Measurements from ENCODE around the gene ATP5MK. TPM values are rescaled to one million over a fixed set of nuclear protein-coding genes. Genes with fewer than 3 reads are reported as not detected.
"Not testable (repeated sequence)": the region's sequence is repeated elsewhere in the genome, so short reads cannot be mapped to it uniquely, and the experiment has no call there.

The ATP5MK gene
- polyA plus RNA-seq (2013, experiment 1 of 2; ENCODE audit: insufficient read length): 206 TPM
- polyA plus RNA-seq (2013, experiment 2 of 2; ENCODE audit: insufficient read length): 211 TPM

- peak; percentile 97 for DNase-seq
These were observed at the start of gene ATP5MK, which contains the start of gene PDCD11 for GRCh38 chr10:103396067-103396788. TSS of gene ATP5MK (minus strand) at chr10:103396475. CDS start at chr10:103392457, 4,018 bp downstream. TSS of gene PDCD11 (plus strand) at chr10:103396626. CDS start at chr10:103398427, 1,801 bp downstream.

GRCh38 chr10:103445366-103445765, 49.1 kb upstream of the ATP5MK start:
- DNase-seq: no peak

GRCh38 chr10:103444478-103444877, 48.2 kb upstream of the ATP5MK start:
- no peak for DNase-seq

- DNase-seq: no peak
These were observed 47.4 kb upstream of the ATP5MK start for GRCh38 chr10:103443475-103444185.

- DNase-seq: peak; percentile 13
These were observed 45.8 kb upstream of the ATP5MK start for GRCh38 chr10:103442031-103442461.

- no peak for DNase-seq
These were observed 45.3 kb upstream of the ATP5MK start for GRCh38 chr10:103441611-103442010.

- DNase-seq: no peak
These were observed 44.9 kb upstream of the ATP5MK start for GRCh38 chr10:103441206-103441605.

GRCh38 chr10:103440416-103440815, 44.1 kb upstream of the ATP5MK start:
- DNase-seq: no peak

- DNase-seq: no peak
These were observed 43.5 kb upstream of the ATP5MK start for GRCh38 chr10:103439776-103440175.

- no peak for DNase-seq
These were observed 37.6 kb upstream of the ATP5MK start for GRCh38 chr10:103433858-103434257.

- DNase-seq: no peak
These were observed 35.6 kb upstream of the ATP5MK start for GRCh38 chr10:103431902-103432301.

- no peak for DNase-seq
These were observed 33.4 kb upstream of the ATP5MK start for GRCh38 chr10:103429647-103430046.

- DNase-seq: no peak
These were observed 32.8 kb upstream of the ATP5MK start for GRCh38 chr10:103428989-103429643.

- no peak for DNase-seq
These were observed 31.6 kb upstream of the ATP5MK start for GRCh38 chr10:103427866-103428265.

GRCh38 chr10:103423748-103424147, 27.5 kb upstream of the ATP5MK start:
- no peak for DNase-seq

GRCh38 chr10:103419101-103419500, 22.8 kb upstream of the ATP5MK start:
- DNase-seq: no peak

GRCh38 chr10:103417601-103418000, 21.3 kb upstream of the ATP5MK start:
- DNase-seq: no peak

- not testable (repeated sequence) for DNase-seq
These were observed 20.8 kb upstream of the ATP5MK start for GRCh38 chr10:103417148-103417469.

- peak; percentile 55 for DNase-seq
These were observed 20.3 kb upstream of the ATP5MK start for GRCh38 chr10:103416436-103417147.

GRCh38 chr10:103415581-103415980, 19.3 kb upstream of the ATP5MK start:
- no peak for DNase-seq

- no peak for DNase-seq
These were observed 17.3 kb upstream of the ATP5MK start for GRCh38 chr10:103413564-103413963.

GRCh38 chr10:103397191-103397825, 1.0 kb upstream of the ATP5MK start:
- no peak for DNase-seq

Data from fibroblast of skin of abdomen (primary cell).